Kidney (tissue), 14 donors: ENCODE results near the gene ZCCHC7. TPM values are rescaled to one million over a fixed set of nuclear protein-coding genes. Genes with fewer than 3 reads are reported as not detected.
"Not testable (repeated sequence)": the region's sequence is repeated elsewhere in the genome, so short reads cannot be mapped to it uniquely, and the experiment has no call there.

ENCODE experiments used
- DNase-seq, 5 donors: peaks; one replicate each; pipeline ENCODE4 v3.0.0-alpha.2; 2013 to 2020
- FAIRE-seq: peaks from 2 replicates; lab custom pipeline; 2012; peaks lifted over from hg19 to GRCh38; lab: Jason Lieb, UNC
- H3K27ac ChIP-seq, 2 donors: one replicate each; pipeline ENCODE4 v1.7.0; 2013; ENCODE audit warnings: low read depth in 2 of 2, low read length in 2 of 2, inconsistent platforms in 1 of 2
- H3K27me3 ChIP-seq: one replicate; pipeline ENCODE4 v1.7.1; 2013; ENCODE audit warnings: low read length, inconsistent platforms; ENCODE audit not compliant: control insufficient read depth, insufficient read depth
- H3K36me3 ChIP-seq, 3 donors: one replicate each; pipeline versions ENCODE4 v1.7.0 to v1.7.1; 2013; ENCODE audit warnings: low read length in 3 of 3, control low read depth in 1 of 3, inconsistent platforms in 1 of 3; ENCODE audit not compliant: insufficient read depth in 3 of 3, control insufficient read depth in 2 of 3
- H3K4me1 ChIP-seq, 3 donors: one replicate each; pipeline versions ENCODE4 v1.7.0 to v1.7.1; 2013; ENCODE audit warnings: low read length in 3 of 3, inconsistent platforms in 1 of 3, low read depth in 1 of 3; ENCODE audit not compliant: control insufficient read depth in 2 of 3, insufficient read depth in 2 of 3
- H3K4me3 ChIP-seq, 3 donors: one replicate each; pipeline versions ENCODE4 v1.7.0 to v1.8.1; 2013; ENCODE audit warnings: low read length in 3 of 3, control low read depth in 1 of 3, inconsistent platforms in 1 of 3
- H3K9ac ChIP-seq, 3 donors: one replicate each; pipeline versions ENCODE4 v1.7.0 to v1.7.1; 2013; ENCODE audit warnings: low read length in 3 of 3, control low read depth in 1 of 3, inconsistent platforms in 1 of 3
- H3K9me3 ChIP-seq, 3 donors: one replicate each; pipeline versions ENCODE4 v1.7.0 to v1.7.1; 2013; ENCODE audit warnings: low read length in 3 of 3, control low read depth in 1 of 3, inconsistent platforms in 1 of 3; ENCODE audit not compliant: control insufficient read depth in 2 of 3, insufficient read depth in 1 of 3
- CTCF ChIP-seq: IDR thresholded peaks from 3 replicates; pipeline ENCODE4 v1.5.1; 2012; ENCODE audit warnings: mild to moderate bottlenecking, moderate library complexity, borderline replicate concordance; ENCODE audit not compliant: insufficient read depth; ENCODE audit errors: extremely low read depth
- intact Hi-C: fragments of 100-400 bp; cut with DNase I; formaldehyde crosslinking; loops from one replicate; pipeline ENCODE4 v1.11.1; 2022
- polyA plus RNA-seq: library from polyadenylated mRNA; stranded (reverse); fragments of 350-450 nt; fragmentation: Illumina TruSeq; extraction: RNeasy Lipid Tissue Mini Kit (QIAGEN cat#74804); gene quantifications from one replicate; pipeline ENCODE4 v1.2.3, GENCODE V29; 2014; ENCODE audit warnings: low read depth, low replicate concordance; ENCODE audit not compliant: insufficient read depth
- total RNA-seq: library from RNA; stranded (reverse); fragmentation: NEBNext Ultra II Directional; extraction: Animal tissue kit (Norgen Biotek cat#: 25700); gene quantifications from one replicate; pipeline ENCODE4 v1.2.1, GENCODE V29; 2021
- donor health status: control.
- donor health status: control.
- donor health status: control.
- donor health status: control.
- donor health status: control.
- donor health status: DM: yes; HTN: yes; CAD: no.
- donor health status: Normal renal cell carcinoma (clear cell type).

ZCCHC7 gene
- total and polyA plus RNA-seq, 2 donors from 2014 or later, result 7.2 to 22.3 TPM

GRCh38 chr9:37184905-37185867 is 64.8 kb downstream of the ZCCHC7 start:
- no peak overlapping the region for H3K27ac ChIP-seq
- no peaks in the 10 kb centered on the region for H3K27me3 ChIP-seq
- no peak for DNase-seq
- no peaks in the 10 kb centered on the region for H3K36me3 ChIP-seq
- intact Hi-C loops, result no loop called here
- TF ChIP-seq CTCF, result no peak
- no peak for FAIRE-seq
- H3K9ac ChIP-seq, result no peak overlapping the region
- H3K9me3 ChIP-seq, result no peaks in the 10 kb centered on the region
- no peaks in the 10 kb centered on the region for H3K4me1 ChIP-seq
- H3K4me3 ChIP-seq, result no peak overlapping the region

GRCh38 chr9:37187292-37187691 is 66.9 kb downstream of the ZCCHC7 start:
- Histone ChIP-seq H3K4me3 (no peak overlapping the region), H3K9me3 (no peaks in the 10 kb centered on the region), H3K9ac (no peak overlapping the region), H3K4me1 (no peaks in the 10 kb centered on the region), H3K27ac (no peak overlapping the region), H3K27me3 (no peaks in the 10 kb centered on the region), H3K36me3 (no peaks in the 10 kb centered on the region)
- FAIRE-seq, result no peak
- no peak for TF ChIP-seq CTCF
- intact Hi-C loops, result no loop called here
- DNase-seq, result no peak

- FAIRE-seq (no peak), DNase-seq (no peak)
- intact Hi-C loops, result no loop called here
- H3K4me1 ChIP-seq, result no peaks in the 10 kb centered on the region
- H3K27me3 ChIP-seq, result no peaks in the 10 kb centered on the region
- no peak overlapping the region for H3K9ac ChIP-seq
- H3K36me3 ChIP-seq, result no peaks in the 10 kb centered on the region
- H3K27ac ChIP-seq, result no peak overlapping the region
- H3K4me3 ChIP-seq, result no peak overlapping the region
- H3K9me3 ChIP-seq, result no peaks in the 10 kb centered on the region
- TF ChIP-seq CTCF, result no peak
Measured at GRCh38 chr9:37187713-37188439, 67.5 kb downstream of the ZCCHC7 start.

GRCh38 chr9:37190739-37191138 is 70.4 kb downstream of the ZCCHC7 start:
- H3K27me3 ChIP-seq, intact Hi-C loops, H3K4me3 ChIP-seq, H3K27ac ChIP-seq, H3K9me3 ChIP-seq, DNase-seq, H3K4me1 ChIP-seq, FAIRE-seq, H3K36me3 ChIP-seq, H3K9ac ChIP-seq: not testable (repeated sequence)
